PC-9 (cell line): Measurements from ENCODE around the gene RPS6KB1.

ENCODE experiments used
- EZH2 ChIP-seq: fragments of 200-600 bp; sonication (generic); IDR thresholded peaks from 2 replicates; pipeline ENCODE4 v1.8.0; 2017; ENCODE audit warnings: antibody characterized with exemption, low read depth
- TF ChIP-seq, protein P1 (sequence below): fragments of 200-600 bp; sonication (generic); conservative IDR thresholded peaks from 2 replicates; pipeline ENCODE4 v1.6.1; 2017; ENCODE audit warnings: mixed run types, antibody characterized with exemption, mild to moderate bottlenecking, moderate library complexity

DNA sequence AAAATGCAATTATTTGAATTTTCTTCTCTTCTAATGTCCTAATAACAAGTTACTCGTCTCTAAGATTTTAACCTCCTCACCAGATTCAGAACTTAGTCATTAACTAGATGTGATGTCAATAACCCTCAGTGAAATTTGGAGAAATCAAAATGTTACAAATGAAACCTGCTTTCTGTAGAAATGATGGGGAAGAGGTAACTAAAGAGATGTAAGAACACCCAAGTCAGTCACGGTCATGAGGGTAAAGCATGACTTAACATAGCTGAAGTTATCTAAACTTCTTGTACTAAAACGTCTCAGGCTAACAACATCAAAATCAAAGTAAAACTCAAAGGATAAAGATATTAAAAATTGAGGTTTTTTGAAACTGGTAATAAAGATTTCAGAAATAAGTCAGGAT is 61.9 kb downstream of the RPS6KB1 start:
- TF ChIP-seq, protein P1, sequence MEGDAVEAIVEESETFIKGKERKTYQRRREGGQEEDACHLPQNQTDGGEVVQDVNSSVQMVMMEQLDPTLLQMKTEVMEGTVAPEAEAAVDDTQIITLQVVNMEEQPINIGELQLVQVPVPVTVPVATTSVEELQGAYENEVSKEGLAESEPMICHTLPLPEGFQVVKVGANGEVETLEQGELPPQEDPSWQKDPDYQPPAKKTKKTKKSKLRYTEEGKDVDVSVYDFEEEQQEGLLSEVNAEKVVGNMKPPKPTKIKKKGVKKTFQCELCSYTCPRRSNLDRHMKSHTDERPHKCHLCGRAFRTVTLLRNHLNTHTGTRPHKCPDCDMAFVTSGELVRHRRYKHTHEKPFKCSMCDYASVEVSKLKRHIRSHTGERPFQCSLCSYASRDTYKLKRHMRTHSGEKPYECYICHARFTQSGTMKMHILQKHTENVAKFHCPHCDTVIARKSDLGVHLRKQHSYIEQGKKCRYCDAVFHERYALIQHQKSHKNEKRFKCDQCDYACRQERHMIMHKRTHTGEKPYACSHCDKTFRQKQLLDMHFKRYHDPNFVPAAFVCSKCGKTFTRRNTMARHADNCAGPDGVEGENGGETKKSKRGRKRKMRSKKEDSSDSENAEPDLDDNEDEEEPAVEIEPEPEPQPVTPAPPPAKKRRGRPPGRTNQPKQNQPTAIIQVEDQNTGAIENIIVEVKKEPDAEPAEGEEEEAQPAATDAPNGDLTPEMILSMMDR = no peak
- no peak for TF ChIP-seq EZH2
